Mammary epithelial cell (primary cell): ENCODE data around the gene PIGO.

Experiments
- CTCF ChIP-seq, 2 donors: IDR thresholded peaks in 1 of 2; conservative IDR thresholded peaks in 1 of 2; 2 replicates each; pipeline ENCODE4 v1.5.1; 2011 to 2012; ENCODE audit warnings: inconsistent platforms in 2 of 2, low read length in 2 of 2, mild to moderate bottlenecking in 2 of 2, control low read depth in 1 of 2, low read depth in 1 of 2; ENCODE audit not compliant: insufficient read depth in 1 of 2; ENCODE audit errors: extremely low read depth in 1 of 2
- EZH2 ChIP-seq: IDR thresholded peaks from 2 replicates; pipeline ENCODE4 v1.6.1; 2012; ENCODE audit warnings: low read length, inconsistent platforms, borderline replicate concordance

DNA sequence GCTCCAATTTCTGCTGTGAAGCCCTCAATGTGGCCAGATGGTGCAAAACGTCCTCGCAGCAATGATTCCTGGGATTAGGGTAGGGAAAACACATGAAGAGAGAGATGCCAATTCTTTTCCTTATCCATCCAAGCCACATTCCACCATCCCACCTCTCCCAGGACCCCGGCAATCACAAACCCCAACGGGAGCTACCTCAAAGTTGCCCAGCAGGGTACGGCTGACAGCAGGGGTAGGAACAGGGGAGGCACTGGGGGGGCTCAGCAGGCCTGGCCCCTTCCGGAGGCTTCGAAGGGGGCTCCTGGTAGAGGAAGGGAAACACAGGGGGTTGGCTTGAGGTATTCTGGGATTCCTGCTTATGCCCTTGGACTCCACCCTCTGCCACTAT is 9.9 kb upstream of the PIGO start:
- TF ChIP-seq CTCF (conservative IDR thresholded peaks at IDR 0.05 in 1 of 2, IDR thresholded peaks at IDR 0.05 in 1 of 2; ENCODE audit: extremely low read depth in 1 of 2, insufficient read depth in 1 of 2, low read depth in 1 of 2, low read length in 2 of 2) (no peak), EZH2 (no peak)
